Neutrophil (primary cell): ENCODE results near the gene MUC2.

ENCODE experiments used
- H3K27ac ChIP-seq: fragments of 200-600 bp; sonication (generic); 2 replicates; pipeline ENCODE4 v1.5.1; 2016; ENCODE audit warnings: mild to moderate bottlenecking, moderate library complexity
- H3K27me3 ChIP-seq: fragments of 200-600 bp; sonication (generic); 2 replicates; pipeline ENCODE4 v1.6.0; 2016; ENCODE audit warnings: mild to moderate bottlenecking
- H3K36me3 ChIP-seq: fragments of 200-600 bp; sonication (generic); 2 replicates; pipeline ENCODE4 v1.5.1; 2017
- H3K4me1 ChIP-seq, 2 experiments: fragments of 200-600 bp in 1 of 2; sonication (generic) in 1 of 2; 1 replicate in 1 of 2; 2 replicates in 1 of 2; pipeline versions ENCODE4 v1.5.1 to v1.6.1; 2013 to 2016; ENCODE audit warnings: low read depth in 1 of 2, low read length in 1 of 2, mild to moderate bottlenecking in 1 of 2, moderate library complexity in 1 of 2; ENCODE audit not compliant: control insufficient read depth in 1 of 2, insufficient read depth in 1 of 2
- H3K4me3 ChIP-seq, 2 experiments: fragments of 200-600 bp in 1 of 2; sonication (generic) in 1 of 2; 1 replicate in 1 of 2; 2 replicates in 1 of 2; pipeline ENCODE4 v1.5.1; 2013 to 2016; ENCODE audit warnings: low read depth in 1 of 2, low read length in 1 of 2, mild to moderate bottlenecking in 1 of 2, moderate library complexity in 1 of 2
- H3K9me3 ChIP-seq: fragments of 200-600 bp; sonication (generic); 2 replicates; pipeline ENCODE4 v1.5.1; 2016
- TF ChIP-seq, protein P1 (sequence below): fragments of 200-600 bp; sonication (generic); IDR thresholded peaks from 2 replicates; pipeline ENCODE4 v1.5.1; 2016; ENCODE audit warnings: antibody characterized with exemption

MUC2 gene

DNA sequence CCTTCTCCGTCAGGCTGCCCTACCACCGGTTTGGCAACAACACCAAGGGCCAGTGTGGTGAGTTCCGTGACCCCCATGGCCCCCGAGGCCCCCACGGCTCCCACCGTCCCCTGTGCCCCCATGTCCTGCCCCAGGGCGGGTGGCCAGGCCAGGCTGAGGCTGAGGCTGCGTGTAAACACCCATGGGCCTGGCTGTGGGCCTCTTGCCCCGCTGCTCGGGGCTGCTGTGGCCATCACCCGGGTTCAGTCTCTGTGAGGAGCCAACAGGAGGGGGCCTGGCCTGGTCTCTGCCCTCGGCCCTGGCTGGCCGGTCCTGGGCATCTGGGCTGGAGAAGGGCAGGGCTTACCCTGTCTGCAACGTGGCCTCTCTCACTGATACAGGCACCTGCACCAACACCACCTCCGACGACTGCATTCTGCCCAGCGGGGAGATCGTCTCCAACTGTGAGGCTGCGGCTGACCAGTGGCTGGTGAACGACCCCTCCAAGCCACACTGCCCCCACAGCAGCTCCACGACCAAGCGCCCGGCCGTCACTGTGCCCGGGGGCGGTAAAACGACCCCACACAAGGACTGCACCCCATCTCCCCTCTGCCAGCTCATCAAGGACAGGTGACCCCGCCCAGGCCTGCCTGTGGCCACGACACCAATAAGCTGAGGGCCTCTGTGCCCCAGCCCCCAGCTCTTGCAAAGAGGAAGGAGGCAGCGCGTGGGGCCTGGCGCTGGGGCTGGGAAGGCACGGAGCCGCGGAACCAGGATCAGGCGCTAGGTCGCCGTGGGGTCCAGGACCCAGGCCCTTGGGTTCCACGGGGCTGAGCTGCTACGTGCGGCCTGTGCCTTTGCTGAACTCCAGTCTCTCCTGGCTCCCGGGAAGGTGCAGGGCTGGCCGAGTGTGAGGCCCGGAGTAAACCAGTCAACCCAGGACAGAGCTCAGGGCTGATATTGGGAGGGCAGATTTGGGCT is 29.0 kb downstream of the MUC2 start:
- H3K27me3 ChIP-seq, result no peaks in the 10 kb centered on the region
- H3K27ac ChIP-seq, result no peak overlapping the region
- no peaks in the 10 kb centered on the region for H3K9me3 ChIP-seq
- TF ChIP-seq, protein P1, sequence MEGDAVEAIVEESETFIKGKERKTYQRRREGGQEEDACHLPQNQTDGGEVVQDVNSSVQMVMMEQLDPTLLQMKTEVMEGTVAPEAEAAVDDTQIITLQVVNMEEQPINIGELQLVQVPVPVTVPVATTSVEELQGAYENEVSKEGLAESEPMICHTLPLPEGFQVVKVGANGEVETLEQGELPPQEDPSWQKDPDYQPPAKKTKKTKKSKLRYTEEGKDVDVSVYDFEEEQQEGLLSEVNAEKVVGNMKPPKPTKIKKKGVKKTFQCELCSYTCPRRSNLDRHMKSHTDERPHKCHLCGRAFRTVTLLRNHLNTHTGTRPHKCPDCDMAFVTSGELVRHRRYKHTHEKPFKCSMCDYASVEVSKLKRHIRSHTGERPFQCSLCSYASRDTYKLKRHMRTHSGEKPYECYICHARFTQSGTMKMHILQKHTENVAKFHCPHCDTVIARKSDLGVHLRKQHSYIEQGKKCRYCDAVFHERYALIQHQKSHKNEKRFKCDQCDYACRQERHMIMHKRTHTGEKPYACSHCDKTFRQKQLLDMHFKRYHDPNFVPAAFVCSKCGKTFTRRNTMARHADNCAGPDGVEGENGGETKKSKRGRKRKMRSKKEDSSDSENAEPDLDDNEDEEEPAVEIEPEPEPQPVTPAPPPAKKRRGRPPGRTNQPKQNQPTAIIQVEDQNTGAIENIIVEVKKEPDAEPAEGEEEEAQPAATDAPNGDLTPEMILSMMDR, result no peak
- H3K4me3 ChIP-seq, result no peak overlapping the region
- no peaks in the 10 kb centered on the region for H3K4me1 ChIP-seq
- H3K36me3 ChIP-seq, result no peaks in the 10 kb centered on the region

- Histone ChIP-seq H3K4me3 (no peak overlapping the region), H3K36me3 (no peaks in the 10 kb centered on the region), H3K27ac (no peak overlapping the region), H3K4me1 (no peaks in the 10 kb centered on the region), H3K27me3 (no peaks in the 10 kb centered on the region), H3K9me3 (no peaks in the 10 kb centered on the region)
- TF ChIP-seq, protein P1, result no peak
Measured at GRCh38 chr11:1104411-1105182, 29.9 kb downstream of the MUC2 start.

DNA sequence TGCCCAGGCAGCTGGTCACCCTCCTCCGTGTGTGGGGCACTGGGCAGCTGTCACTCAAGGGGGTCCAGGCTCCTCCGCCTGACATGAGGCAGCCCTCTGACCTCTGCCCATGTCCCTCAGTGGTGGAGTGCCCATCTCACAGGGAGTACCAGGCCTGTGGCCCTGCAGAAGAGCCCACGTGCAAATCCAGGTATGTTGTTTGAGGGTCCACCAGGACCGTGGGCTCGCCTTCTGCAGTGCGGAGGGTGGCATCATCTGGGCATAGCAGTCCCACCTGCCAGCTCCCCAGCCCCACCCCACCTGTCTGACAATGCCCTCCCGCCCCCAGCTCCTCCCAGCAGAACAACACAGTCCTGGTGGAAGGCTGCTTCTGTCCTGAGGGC is 30.5 kb downstream of the MUC2 start:
- H3K4me1 ChIP-seq, result no peaks in the 10 kb centered on the region
- H3K4me3 ChIP-seq, result no peak overlapping the region
- no peaks in the 10 kb centered on the region for H3K27me3 ChIP-seq
- no peaks in the 10 kb centered on the region for H3K9me3 ChIP-seq
- H3K36me3 ChIP-seq, result no peaks in the 10 kb centered on the region
- H3K27ac ChIP-seq, result no peak overlapping the region
- TF ChIP-seq, protein P1, result no peak

DNA sequence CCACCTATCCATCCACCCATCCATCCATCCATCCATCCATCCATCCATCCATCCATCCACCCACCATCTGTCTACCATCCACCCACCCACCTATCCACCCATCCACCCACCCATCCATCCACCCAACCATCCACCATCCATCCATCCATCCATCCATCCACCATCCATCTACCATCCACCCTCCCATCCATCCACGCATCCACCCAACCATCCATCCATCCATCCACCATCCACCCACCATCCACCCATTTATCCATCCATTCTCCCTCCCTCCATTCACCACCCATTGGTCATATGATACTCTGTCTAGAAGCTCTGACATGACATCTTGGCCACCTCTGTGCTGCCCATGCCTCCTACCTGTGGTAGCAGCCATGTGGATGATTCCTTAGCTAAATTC is 31.7 kb downstream of the MUC2 start:
- H3K36me3 ChIP-seq, result no peaks in the 10 kb centered on the region
- H3K4me1 ChIP-seq, result no peaks in the 10 kb centered on the region
- H3K27ac ChIP-seq, result no peak overlapping the region
- H3K4me3 ChIP-seq, result no peak overlapping the region
- H3K9me3 ChIP-seq, result no peaks in the 10 kb centered on the region
- TF ChIP-seq, protein P1, result no peak
- H3K27me3 ChIP-seq, result no peaks in the 10 kb centered on the region

DNA sequence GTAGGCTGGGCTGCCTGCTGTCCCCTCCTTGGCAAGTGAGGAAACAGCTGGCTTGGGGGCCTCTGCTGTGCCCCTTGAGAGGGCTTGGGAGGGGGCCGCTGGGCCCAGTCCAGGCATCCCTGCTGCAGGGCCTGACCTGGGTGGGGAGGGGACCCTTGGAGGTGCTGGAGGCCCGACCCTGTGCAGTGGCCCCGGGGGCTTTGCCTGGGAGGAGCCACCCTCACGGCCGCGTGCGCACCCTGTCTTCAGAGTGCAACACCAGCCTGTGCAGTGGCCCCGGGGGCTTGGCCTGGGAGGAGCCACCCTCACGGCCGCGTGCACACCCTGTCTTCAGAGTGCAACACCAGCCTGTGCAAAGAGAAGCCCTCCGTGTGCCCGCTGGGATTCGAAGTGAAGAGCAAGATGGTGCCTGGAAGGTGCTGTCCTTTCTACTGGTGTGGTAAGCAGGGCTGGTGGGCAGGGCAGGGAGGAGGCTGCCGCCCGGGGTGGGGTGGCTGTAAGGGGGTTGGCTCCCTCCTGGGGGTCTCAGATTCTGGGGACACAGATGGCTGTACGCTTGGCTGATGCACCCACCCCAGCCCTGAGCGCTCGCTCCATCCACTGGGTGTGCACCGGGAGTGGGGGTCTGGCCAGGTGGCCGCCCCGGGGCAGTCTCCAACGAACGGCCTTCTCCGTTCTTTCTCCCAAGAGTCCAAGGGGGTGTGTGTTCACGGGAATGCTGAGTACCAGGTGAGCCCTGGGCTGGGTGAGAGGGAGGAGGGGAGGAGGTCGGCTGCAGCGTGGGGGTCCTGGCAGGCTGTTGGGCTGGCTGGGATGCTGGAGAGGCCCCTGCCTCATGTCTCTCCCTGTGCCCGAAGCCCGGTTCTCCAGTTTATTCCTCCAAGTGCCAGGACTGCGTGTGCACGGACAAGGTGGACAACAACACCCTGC is 32.9 kb downstream of the MUC2 start:
- no peak overlapping the region for H3K27ac ChIP-seq
- H3K4me1 ChIP-seq, result no peaks in the 10 kb centered on the region
- TF ChIP-seq, protein P1, result no peak
- H3K36me3 ChIP-seq, result no peaks in the 10 kb centered on the region
- no peaks in the 10 kb centered on the region for H3K27me3 ChIP-seq
- H3K9me3 ChIP-seq, result no peaks in the 10 kb centered on the region
- H3K4me3 ChIP-seq, result no peak overlapping the region
